IMR-90 (cell line): ENCODE data around the gene DHRSX. TPM values are rescaled to one million over a fixed set of nuclear protein-coding genes. Genes with fewer than 3 reads are reported as not detected.

Source experiments
- ATAC-seq: fragments of 200-7000 bp; cut with Tn5 transposase; 2 replicates; pipeline ENCODE4 v1.9.1; 2020; ENCODE audit warnings: low read depth, mild to moderate bottlenecking, moderate library complexity
- BruUV-seq: library from RNA; stranded (reverse); fragments of 400-500 nt; replicated peaks from 2 replicates; lab custom pipeline; 2021; lab: Mats Ljungman, UMichigan
- CTCF ChIA-PET: fragments of 300-600 bp; formaldehyde crosslinking; extraction: SDS; loops from one replicate; lab custom pipeline; 2021; ENCODE audit warnings: antibody characterized with exemption; lab: Yijun Ruan, JAX
- POLR2A ChIA-PET: fragments of 300-600 bp; sonication (Branson Sonifier 250); formaldehyde crosslinking; loops from one replicate; lab custom pipeline; 2022; ENCODE audit warnings: antibody characterized with exemption; ENCODE audit not compliant: unreplicated experiment; lab: Charles Lee
- DNase-seq: peaks from one replicate; pipeline ENCODE4 v3.0.0; 2013
- H2AFZ ChIP-seq: replicated peaks from 2 replicates; pipeline ENCODE3; 2013; ENCODE audit warnings: low read length, mild to moderate bottlenecking; ENCODE audit not compliant: poor library complexity
- H2AK5ac ChIP-seq: 2 replicates; pipeline ENCODE4 v1.6.1; 2013; ENCODE audit warnings: low read depth, low read length, inconsistent platforms
- H2AK9ac ChIP-seq: replicated peaks from 2 replicates; pipeline ENCODE3; 2013; ENCODE audit warnings: mild to moderate bottlenecking, low read depth, low read length, moderate library complexity; ENCODE audit not compliant: poor library complexity
- H2BK120ac ChIP-seq: 2 replicates; pipeline ENCODE4 v1.6.1; 2013; ENCODE audit warnings: low read depth, low read length, inconsistent platforms
- H2BK15ac ChIP-seq: 3 replicates; pipeline ENCODE4 v1.6.1; 2013; ENCODE audit warnings: low read depth, low read length, inconsistent platforms
- H2BK20ac ChIP-seq: 2 replicates; pipeline ENCODE4 v1.6.1; 2013; ENCODE audit warnings: low read depth, mild to moderate bottlenecking, inconsistent platforms, low read length, moderate library complexity
- H2BK5ac ChIP-seq: 2 replicates; pipeline ENCODE4 v1.6.1; 2013; ENCODE audit warnings: mild to moderate bottlenecking, low read depth, low read length, inconsistent platforms; ENCODE audit not compliant: poor library complexity, severe bottlenecking
- H3K14ac ChIP-seq: replicated peaks from 2 replicates; pipeline ENCODE4 v1.6.1; 2013; ENCODE audit warnings: low read depth, low read length, inconsistent platforms
- H3K18ac ChIP-seq: 2 replicates; pipeline ENCODE4 v1.6.1; 2013; ENCODE audit warnings: low read depth, low read length, control low read depth
- H3K23ac ChIP-seq: 2 replicates; pipeline ENCODE4 v1.6.1; 2013; ENCODE audit warnings: low read depth, low read length, inconsistent platforms
- H3K27ac ChIP-seq: 2 replicates; pipeline ENCODE4 v1.5.1; 2013; ENCODE audit warnings: mild to moderate bottlenecking, control low read depth, low read length; ENCODE audit not compliant: insufficient read depth
- H3K27me3 ChIP-seq: 2 replicates; pipeline ENCODE4 v1.6.1; 2013; ENCODE audit warnings: low read length; ENCODE audit not compliant: control insufficient read depth, insufficient read depth
- H3K36me3 ChIP-seq: 2 replicates; pipeline ENCODE4 v1.6.1; 2013; ENCODE audit warnings: low read length, mixed read lengths; ENCODE audit not compliant: control insufficient read depth, insufficient read depth
- H3K4ac ChIP-seq: 2 replicates; pipeline ENCODE4 v1.6.1; 2013; ENCODE audit warnings: low read depth, low read length, inconsistent platforms
- H3K4me1 ChIP-seq: 2 replicates; pipeline ENCODE4 v1.6.1; 2013; ENCODE audit warnings: low read length, mixed read lengths; ENCODE audit not compliant: control insufficient read depth, insufficient read depth
- H3K4me2 ChIP-seq: 2 replicates; pipeline ENCODE4 v1.6.1; 2013; ENCODE audit warnings: low read depth, mild to moderate bottlenecking, control low read depth, low read length, moderate library complexity
- H3K4me3 ChIP-seq: 2 replicates; pipeline ENCODE4 v1.5.1; 2013; ENCODE audit warnings: low read depth, mild to moderate bottlenecking, control low read depth, low read length, moderate library complexity; ENCODE audit not compliant: insufficient read depth
- H3K56ac ChIP-seq: 2 replicates; pipeline ENCODE4 v1.6.1; 2013; ENCODE audit warnings: low read length, inconsistent platforms; ENCODE audit not compliant: insufficient read depth; ENCODE audit errors: extremely low read depth
- H3K79me1 ChIP-seq, 2 experiments: 2 replicates each; pipeline ENCODE4 v1.6.1; 2013; ENCODE audit warnings: low read length in 2 of 2, inconsistent platforms in 1 of 2, low read depth in 1 of 2
- H3K9ac ChIP-seq: 2 replicates; pipeline ENCODE4 v1.6.1; 2013; ENCODE audit warnings: low read depth, low read length, control low read depth
- H3K9me1 ChIP-seq: 2 replicates; pipeline ENCODE4 v1.6.1; 2013; ENCODE audit warnings: low read length, inconsistent platforms; ENCODE audit not compliant: insufficient read depth
- H3K9me3 ChIP-seq: 2 replicates; pipeline ENCODE4 v1.6.1; 2013; ENCODE audit warnings: low read length; ENCODE audit not compliant: control insufficient read depth, insufficient read depth
- H4K20me1 ChIP-seq: 2 replicates; pipeline ENCODE4 v1.6.1; 2013; ENCODE audit warnings: low read length, inconsistent platforms; ENCODE audit not compliant: insufficient read depth
- H4K5ac ChIP-seq: 2 replicates; pipeline ENCODE4 v1.6.1; 2013; ENCODE audit warnings: mild to moderate bottlenecking, low read depth, low read length, control low read depth
- H4K8ac ChIP-seq, 2 experiments: 2 replicates each; pipeline ENCODE4 v1.6.1; 2013; ENCODE audit warnings: low read depth in 2 of 2, low read length in 2 of 2, control low read depth in 1 of 2, inconsistent platforms in 1 of 2
- H4K91ac ChIP-seq: 2 replicates; pipeline ENCODE4 v1.6.1; 2013; ENCODE audit warnings: low read depth, low read length, inconsistent platforms; ENCODE audit not compliant: insufficient read depth
- BHLHE40 ChIP-seq: fragments of 150-350 bp; IDR thresholded peaks from 2 replicates; pipeline ENCODE4 v1.6.1; 2016; ENCODE audit warnings: mild to moderate bottlenecking, low read depth, low read length
- CEBPB ChIP-seq: IDR thresholded peaks from 2 replicates; pipeline ENCODE4 v1.6.1; 2012; ENCODE audit warnings: low read depth, low read length, improper control_type of control experiment
- CHD1 ChIP-seq: IDR thresholded peaks from 2 replicates; pipeline ENCODE4 v1.6.1; 2012; ENCODE audit warnings: low read depth, low read length, improper control_type of control experiment
- CTCF ChIP-seq: conservative IDR thresholded peaks from 2 replicates; pipeline ENCODE4 v1.5.1; 2012; ENCODE audit warnings: mild to moderate bottlenecking, low read depth, low read length, improper control_type of control experiment
- ELK1 ChIP-seq: fragments of 150-350 bp; IDR thresholded peaks from 2 replicates; pipeline ENCODE4 v1.6.1; 2016; ENCODE audit warnings: low read depth, mild to moderate bottlenecking, low read length, moderate library complexity, borderline replicate concordance
- FOS ChIP-seq: fragments of 150-350 bp; IDR thresholded peaks from 2 replicates; pipeline ENCODE4 v1.6.1; 2016; ENCODE audit warnings: low read depth, low read length
- MAFK ChIP-seq: IDR thresholded peaks from 2 replicates; pipeline ENCODE4 v1.6.1; 2012; ENCODE audit warnings: low read depth, low read length, improper control_type of control experiment
- MAZ ChIP-seq: IDR thresholded peaks from 2 replicates; pipeline ENCODE4 v1.6.1; 2012; ENCODE audit warnings: low read depth, mild to moderate bottlenecking, low read length, improper control_type of control experiment, moderate library complexity, borderline replicate concordance
- MXI1 ChIP-seq: IDR thresholded peaks from 2 replicates; pipeline ENCODE4 v1.6.1; 2012; ENCODE audit warnings: low read depth, mild to moderate bottlenecking, low read length, moderate library complexity, borderline replicate concordance
- NFE2L2 ChIP-seq: fragments of 150-350 bp; IDR thresholded peaks from 2 replicates; pipeline ENCODE4 v1.6.1; 2016; ENCODE audit warnings: low read depth, mild to moderate bottlenecking, low read length
- POLR2A ChIP-seq: IDR thresholded peaks from 2 replicates; pipeline ENCODE4 v1.6.1; 2012; ENCODE audit warnings: mild to moderate bottlenecking, low read depth, low read length
- RAD21 ChIP-seq: IDR thresholded peaks from 2 replicates; pipeline ENCODE4 v1.6.1; 2012; ENCODE audit warnings: low read length, improper control_type of control experiment
- RCOR1 ChIP-seq: IDR thresholded peaks from 2 replicates; pipeline ENCODE4 v1.6.1; 2012; ENCODE audit warnings: mild to moderate bottlenecking, low read length, improper control_type of control experiment; ENCODE audit not compliant: insufficient replicate concordance
- RFX5 ChIP-seq: IDR thresholded peaks from 2 replicates; pipeline ENCODE4 v1.8.0; 2012; ENCODE audit warnings: low read depth, mild to moderate bottlenecking, low read length, moderate library complexity
- SMC3 ChIP-seq: fragments of 150-350 bp; IDR thresholded peaks from 2 replicates; pipeline ENCODE4 v1.6.1; 2016; ENCODE audit warnings: low read depth, mild to moderate bottlenecking, antibody characterized with exemption, low read length, moderate library complexity
- WGBS, 2 experiments: methylation state at CpG; one replicate each; pipeline versions ENCODE4 v1.1.5 to v1.1.7; 2013; ENCODE audit warnings: missing lambda C conversion rate in 2 of 2; ENCODE audit not compliant: insufficient read length in 1 of 2; ENCODE audit errors: extremely low coverage in 2 of 2; 5-methylcytosine and 5-hydroxymethylcytosine counted together
- dilution Hi-C: fragments of 300-500 bp; cut with HindIII; formaldehyde crosslinking; loops from one replicate; pipeline ENCODE4 v1.14.3; 2018; ENCODE audit warnings: low sequenced_read_pairs; ENCODE audit not compliant: unreplicated experiment
- in situ Hi-C: fragments of 300-500 bp; cut with MboI; formaldehyde crosslinking; loops from 3 replicates; pipeline ENCODE4 v1.14.3; 2019; ENCODE audit warnings: low sequenced_read_pairs, inconsistent platforms, mixed read lengths
- intact Hi-C: fragments of 100-400 bp; cut with micrococcal nuclease; formaldehyde crosslinking; loops from 2 replicates; pipeline ENCODE4 v1.10.0; 2022
- polyA plus RNA-seq, 3 experiments: library from polyadenylated mRNA; depleted of rRNA; stranded (reverse); fragments of >200 nt; gene quantifications; 2 replicates each; pipeline ENCODE4 v1.2.3, GENCODE V29; 2012; ENCODE audit warnings: low replicate concordance in 1 of 3
- total RNA-seq: library from RNA; depleted of rRNA; stranded (reverse); fragments of >200 nt; gene quantifications from 2 replicates; pipeline ENCODE4 v1.2.3, GENCODE V29; 2012
- TF ChIP-seq, protein P1 (sequence below): fragments of 150-350 bp; IDR thresholded peaks from 2 replicates; pipeline ENCODE4 v1.6.1; 2017; ENCODE audit warnings: mild to moderate bottlenecking, antibody characterized with exemption, low read length, low read depth

The DHRSX gene
- total and polyA plus RNA-seq, 2 of the 4 experiments (the other 2 are of a cell fraction), result 26.2 to 38.0 TPM

DNA sequence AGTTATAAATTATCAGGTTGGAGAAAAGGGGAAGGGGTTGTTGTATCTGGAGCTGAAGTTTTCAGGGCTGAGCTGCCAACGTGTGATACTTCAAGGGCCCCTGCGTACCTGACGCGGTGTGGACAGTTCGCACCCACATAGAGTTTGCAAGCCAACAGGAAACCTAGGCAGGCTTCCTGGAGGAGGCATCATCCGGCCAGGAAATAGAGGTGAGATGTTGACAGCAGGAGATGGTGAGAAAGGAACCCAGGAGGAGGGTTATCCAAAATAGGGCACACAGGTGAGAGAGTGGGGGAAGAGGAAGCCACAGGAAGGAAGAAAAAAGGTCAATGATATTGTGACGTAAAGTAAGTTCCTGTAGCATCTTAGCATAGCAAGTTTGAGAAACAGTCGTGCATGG is 127.2 kb downstream of the DHRSX start:
- no peak overlapping the region for H4K5ac ChIP-seq
- peaks cover 3 to 6% of the 10 kb centered on the region in 2 experiments; a peak in 1 of 4 replicates for H3K79me1 ChIP-seq
- H3K27me3 ChIP-seq, result no peaks in the 10 kb centered on the region
- TF ChIP-seq MXI1 (no peak), RFX5 (no peak), CEBPB (no peak), RCOR1 (no peak), RAD21 (no peak), CTCF (no peak), NFE2L2 (no peak), BHLHE40 (no peak), FOS (no peak), MAFK (no peak), SMC3 (no peak), MAZ (no peak), POLR2A (no peak), ELK1 (no peak), CHD1 (no peak)
- TF ChIP-seq, protein P1, sequence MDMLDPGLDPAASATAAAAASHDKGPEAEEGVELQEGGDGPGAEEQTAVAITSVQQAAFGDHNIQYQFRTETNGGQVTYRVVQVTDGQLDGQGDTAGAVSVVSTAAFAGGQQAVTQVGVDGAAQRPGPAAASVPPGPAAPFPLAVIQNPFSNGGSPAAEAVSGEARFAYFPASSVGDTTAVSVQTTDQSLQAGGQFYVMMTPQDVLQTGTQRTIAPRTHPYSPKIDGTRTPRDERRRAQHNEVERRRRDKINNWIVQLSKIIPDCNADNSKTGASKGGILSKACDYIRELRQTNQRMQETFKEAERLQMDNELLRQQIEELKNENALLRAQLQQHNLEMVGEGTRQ, result no peak
- no peaks in the 10 kb centered on the region for H4K20me1 ChIP-seq
- H3K9me3 ChIP-seq, result no peaks in the 10 kb centered on the region
- no peak overlapping the region for H2AK9ac ChIP-seq
- ChIA-PET POLR2A (no interaction called here), CTCF (no interaction called here)
- H2BK20ac ChIP-seq, result no peak overlapping the region
- H2AK5ac ChIP-seq, result no peak overlapping the region
- WGBS, 2 experiments, result 57% methylated on average over 1 of the region's 8 CpGs; no CpG with 5 or more reads in 1 of the 2 experiments
- dilution Hi-C loops, result no loop called here
- H3K18ac ChIP-seq, result no peak overlapping the region
- in situ Hi-C loops, result no loop called here
- H2BK5ac ChIP-seq, result no peak overlapping the region
- H3K4me2 ChIP-seq, result no peak overlapping the region
- H3K56ac ChIP-seq, result no peak overlapping the region
- H4K91ac ChIP-seq, result no peak overlapping the region
- peaks cover 3% of the 10 kb centered on the region; the same call in 1 of the 2 replicates for H3K9me1 ChIP-seq
- H2BK15ac ChIP-seq, result no peak overlapping the region
- no peak overlapping the region for H4K8ac ChIP-seq
- no peak overlapping the region for H3K27ac ChIP-seq
- ATAC-seq (no peak), DNase-seq (no peak)
- H3K23ac ChIP-seq, result no peak overlapping the region
- BruUV-seq, result no TSS peak
- no peaks in the 10 kb centered on the region for H3K4me1 ChIP-seq
- no peak overlapping the region for H3K4me3 ChIP-seq
- H2BK120ac ChIP-seq, result no peak overlapping the region
- peaks cover 11% of the 10 kb centered on the region for H3K36me3 ChIP-seq
- intact Hi-C loops, result no loop called here
- H2AFZ ChIP-seq, result no peak overlapping the region
- H3K14ac ChIP-seq, result no peak overlapping the region
- H3K9ac ChIP-seq, result no peak overlapping the region
- H3K4ac ChIP-seq, result no peak overlapping the region
